GM18519 (cell line): Measurements from ENCODE around the gene GABRB3.

Experiments
- ATAC-seq: cut with Tn5 transposase; IDR thresholded peaks from one replicate; pipeline ENCODE4 v1.9.1; 2021; ENCODE audit warnings: mild to moderate bottlenecking, moderate library complexity; ENCODE audit not compliant: unreplicated experiment, low FRiP score

Gene GABRB3

DNA sequence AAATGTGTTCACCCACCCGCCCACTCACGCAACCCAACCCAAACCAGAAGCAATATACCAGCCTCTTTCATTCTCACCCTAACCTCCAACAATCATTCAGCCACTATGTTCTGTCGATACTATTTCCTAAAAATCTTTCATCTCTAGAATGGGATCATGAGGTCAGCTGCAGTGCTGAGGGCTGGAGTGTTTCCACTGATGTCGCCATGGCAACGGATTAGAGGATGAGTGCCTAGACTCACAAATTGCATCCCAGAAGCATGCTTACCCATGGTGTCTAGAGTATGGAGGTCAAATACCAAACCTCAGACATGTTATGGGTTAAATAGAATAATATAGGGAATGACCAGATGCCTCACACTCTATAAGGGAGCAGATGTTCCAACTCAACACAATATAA is 138.5 kb downstream of the GABRB3 start:
- ATAC-seq, result no peak

DNA sequence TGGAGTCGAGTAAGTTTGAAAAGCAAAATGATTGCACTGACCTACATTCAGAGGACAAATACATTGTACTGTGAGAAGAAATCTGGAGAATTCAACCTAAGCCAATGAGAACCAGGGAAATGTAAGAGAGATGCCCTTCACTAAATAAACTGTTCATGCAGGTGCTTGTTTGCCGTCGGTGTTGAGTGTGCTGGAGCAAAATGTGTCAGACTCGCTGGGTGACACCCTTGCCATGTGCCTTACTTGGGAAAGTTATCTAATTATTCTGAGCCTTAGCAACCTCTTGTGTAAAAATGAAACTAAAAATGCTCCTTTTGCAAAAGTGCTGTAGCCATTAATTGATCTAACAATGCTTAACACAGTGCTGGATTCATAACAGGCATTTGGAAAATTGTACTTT is 140.4 kb downstream of the GABRB3 start:
- ATAC-seq, result no peak

DNA sequence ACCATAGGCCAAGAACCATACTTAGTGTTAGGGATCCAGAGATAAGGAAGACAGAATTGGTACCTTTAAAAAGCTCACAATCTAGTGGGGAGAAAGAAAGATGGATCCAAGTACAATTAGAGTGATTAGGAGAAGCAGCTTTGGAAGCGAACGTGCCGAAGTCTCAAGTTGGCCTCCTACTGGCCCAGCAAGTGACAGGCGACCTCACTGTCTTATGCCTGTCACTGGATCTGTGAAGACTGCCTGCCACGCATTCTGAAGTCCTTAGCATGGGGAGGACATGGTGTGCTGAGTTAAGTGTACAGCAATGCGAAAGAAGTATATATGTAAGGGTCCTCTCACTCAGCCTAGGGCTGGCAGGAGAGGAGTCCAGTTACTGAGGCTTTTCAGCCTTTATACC is 141.0 kb downstream of the GABRB3 start:
- no peak for ATAC-seq

- ATAC-seq, result no peak
Measured at GRCh38 chr15:26630857-26631256, 142.0 kb downstream of the GABRB3 start.

- ATAC-seq, result no peak
Measured at GRCh38 chr15:26628879-26629529, 143.9 kb downstream of the GABRB3 start.

GRCh38 chr15:26628071-26628470 is 144.8 kb downstream of the GABRB3 start:
- no peak for ATAC-seq

DNA sequence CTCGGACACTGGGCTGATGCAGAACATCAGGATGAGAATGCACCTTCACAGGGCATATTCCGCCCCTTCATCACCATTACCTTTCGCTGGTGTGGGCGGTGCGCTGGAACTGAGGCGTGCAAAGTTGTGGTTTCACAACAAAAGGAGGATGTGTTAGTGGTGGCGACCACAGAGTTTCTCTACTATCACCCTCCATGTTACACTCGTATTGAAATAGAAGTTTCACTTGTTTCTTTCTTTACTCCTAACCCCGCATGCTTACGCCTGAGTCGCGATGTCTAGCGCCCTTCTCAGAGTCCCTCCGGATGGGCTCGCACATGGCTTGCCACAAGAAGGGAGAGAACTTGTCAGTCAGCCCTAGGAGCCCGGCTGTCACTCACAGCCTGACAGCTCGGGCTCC is 148.7 kb downstream of the GABRB3 start:
- no peak for ATAC-seq

GRCh38 chr15:26623071-26623470 is 149.8 kb downstream of the GABRB3 start:
- ATAC-seq, result no peak

DNA sequence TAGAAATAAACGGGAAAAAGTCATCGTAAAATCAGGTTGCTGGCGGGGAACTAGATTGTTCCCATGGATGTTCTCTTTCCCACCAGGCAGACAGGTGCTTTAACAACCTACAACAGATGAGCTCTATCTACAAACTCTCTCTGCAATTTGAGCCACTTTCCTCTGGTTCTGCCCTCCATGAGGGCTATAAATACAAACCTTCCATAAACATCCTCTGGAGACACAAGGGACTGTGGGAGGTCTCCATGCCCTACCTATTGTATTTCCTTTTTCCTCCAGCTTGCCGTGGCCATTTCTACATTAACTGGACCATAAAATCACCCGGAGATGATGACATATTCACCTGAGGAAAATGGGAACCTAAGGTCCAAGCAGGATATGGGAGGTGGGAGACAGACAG is 151.1 kb downstream of the GABRB3 start:
- no peak for ATAC-seq

DNA sequence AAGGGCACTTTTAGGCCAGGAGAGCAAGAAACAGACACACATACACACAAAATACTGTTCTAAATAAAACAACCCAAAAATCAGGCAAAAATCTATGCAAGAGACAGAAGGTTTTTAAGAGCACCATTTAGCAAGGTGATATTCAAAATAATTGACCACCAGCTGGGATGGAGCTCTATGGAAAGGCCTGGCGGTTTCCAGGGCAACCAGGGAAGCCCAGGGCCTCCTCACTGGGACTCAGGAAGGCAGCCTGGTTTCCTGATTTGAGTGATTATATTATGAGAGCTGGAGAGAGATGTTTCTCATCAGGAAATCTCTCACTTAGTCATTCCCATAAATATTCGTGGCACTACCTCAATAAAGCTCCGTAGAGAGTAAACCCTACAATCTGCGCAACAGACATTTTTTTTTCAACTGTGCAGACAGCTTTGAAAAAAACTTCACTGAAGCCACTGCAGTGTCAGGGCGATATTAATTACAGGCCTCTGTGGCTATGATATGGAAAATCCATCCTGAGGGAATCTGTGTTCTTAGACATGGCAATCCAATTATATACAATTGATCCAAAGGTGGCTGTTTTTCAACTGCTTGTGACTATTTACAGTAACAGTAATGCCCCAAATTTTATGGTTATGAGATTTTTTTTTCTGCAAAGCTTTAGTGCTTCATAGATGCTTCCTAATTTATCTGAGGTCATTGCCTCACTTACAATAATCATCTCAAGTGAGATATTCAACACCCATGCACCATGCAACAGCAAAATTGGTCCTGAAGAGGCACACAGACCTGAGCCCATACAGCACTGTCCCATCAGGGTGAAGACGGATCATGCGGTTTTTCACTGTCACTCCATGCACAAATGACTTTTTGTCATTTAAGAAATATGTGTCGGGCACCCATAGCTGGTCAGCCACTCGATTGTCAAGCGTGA is 152.1 kb downstream of the GABRB3 start:
- ATAC-seq, result no peak

- ATAC-seq, result no peak
Measured at GRCh38 chr15:26615927-26616302, 157.0 kb downstream of the GABRB3 start.

DNA sequence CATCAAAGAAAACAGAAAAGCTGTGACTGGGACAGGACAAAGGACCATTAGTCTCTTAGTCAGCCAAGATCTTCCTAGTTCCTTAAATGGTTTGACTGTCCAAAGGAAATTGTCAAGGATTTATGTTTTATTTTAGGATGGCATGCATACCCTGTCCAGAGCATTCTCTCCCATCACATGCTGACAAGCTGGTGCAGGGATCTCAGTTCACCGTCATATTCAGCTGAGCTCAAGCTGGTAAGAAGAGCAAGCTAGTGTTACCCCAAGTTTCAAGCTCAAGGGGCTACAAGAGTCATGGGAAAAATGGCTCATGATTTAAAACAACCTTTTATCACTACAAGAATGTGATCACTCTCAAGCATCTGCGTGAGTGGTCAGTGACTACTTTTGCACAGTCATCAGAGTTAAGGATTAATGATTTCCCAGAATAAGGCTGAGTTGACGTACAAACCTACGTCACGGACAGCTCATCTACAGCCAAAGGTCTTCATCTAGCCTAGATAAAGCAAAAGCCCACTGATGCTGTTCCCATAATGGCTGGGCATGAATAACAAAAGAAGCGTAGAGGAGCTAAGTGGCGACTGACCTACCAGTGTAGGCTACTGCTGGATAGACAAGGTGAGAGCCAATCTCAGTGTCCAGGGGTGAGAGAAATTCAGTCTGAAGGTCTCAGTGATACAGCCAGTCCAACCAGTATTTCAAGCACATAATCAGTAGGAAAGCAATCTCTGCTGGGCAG is 157.5 kb downstream of the GABRB3 start:
- no peak for ATAC-seq

GRCh38 chr15:26614734-26615133 is 158.1 kb downstream of the GABRB3 start:
- ATAC-seq, result no peak

DNA sequence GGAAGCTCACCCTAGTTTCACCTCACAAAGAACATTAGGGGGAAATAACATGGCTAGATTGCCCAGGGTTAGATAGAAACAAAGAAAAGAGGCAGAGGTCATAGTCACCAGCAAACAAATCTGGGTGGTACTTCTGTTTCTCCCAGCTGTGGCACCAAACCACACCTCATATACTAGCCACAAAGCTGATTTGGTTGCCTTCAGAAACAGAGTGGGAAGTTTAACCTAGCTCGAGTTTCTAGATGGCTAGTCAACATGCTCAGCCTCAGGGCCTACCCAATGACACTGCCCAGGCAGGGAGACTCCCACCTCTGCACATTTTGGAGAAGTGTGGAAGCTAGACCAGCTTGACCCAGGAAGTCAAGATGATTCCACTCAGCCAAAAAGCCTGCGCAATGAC is 174.2 kb downstream of the GABRB3 start:
- ATAC-seq, result no peak

DNA sequence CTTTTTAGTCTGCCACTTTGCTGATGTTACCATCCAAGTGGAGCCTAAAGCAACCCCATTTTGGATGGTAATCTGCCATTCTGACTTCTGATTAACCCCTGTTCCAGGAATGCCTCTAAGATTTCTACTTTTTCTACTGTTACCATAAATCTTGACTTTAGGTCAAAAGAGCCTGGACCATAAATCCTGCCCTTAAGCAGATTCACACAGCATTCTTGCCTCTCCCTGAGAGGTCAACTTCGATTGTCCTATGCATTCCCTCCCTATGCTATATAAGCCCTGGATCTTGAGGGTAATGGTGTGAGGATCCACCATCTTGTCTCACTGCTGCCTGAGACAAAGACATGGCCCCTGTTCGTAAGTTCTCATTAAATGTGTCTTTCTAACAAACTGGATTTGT is 177.3 kb downstream of the GABRB3 start:
- no peak for ATAC-seq

DNA sequence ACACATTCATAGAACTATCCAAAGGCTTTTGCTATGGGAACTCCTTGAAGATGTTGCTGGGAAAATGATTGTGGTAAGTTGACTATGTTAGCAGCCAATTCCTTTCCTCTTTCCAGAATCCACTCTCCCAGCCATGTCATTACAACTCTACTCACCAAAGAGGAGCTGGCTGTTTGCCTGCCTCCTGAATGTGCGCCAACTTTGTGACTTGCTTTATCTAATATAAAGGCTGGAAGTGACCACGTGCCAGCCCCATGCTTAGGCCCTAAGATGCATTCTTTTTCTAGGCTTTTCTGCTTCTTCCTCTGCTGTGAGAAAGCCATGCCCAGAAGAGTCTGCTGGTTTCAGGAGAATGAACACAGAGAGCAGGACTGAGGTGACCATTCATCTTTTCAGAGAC is 182.2 kb downstream of the GABRB3 start:
- ATAC-seq, result no peak

DNA sequence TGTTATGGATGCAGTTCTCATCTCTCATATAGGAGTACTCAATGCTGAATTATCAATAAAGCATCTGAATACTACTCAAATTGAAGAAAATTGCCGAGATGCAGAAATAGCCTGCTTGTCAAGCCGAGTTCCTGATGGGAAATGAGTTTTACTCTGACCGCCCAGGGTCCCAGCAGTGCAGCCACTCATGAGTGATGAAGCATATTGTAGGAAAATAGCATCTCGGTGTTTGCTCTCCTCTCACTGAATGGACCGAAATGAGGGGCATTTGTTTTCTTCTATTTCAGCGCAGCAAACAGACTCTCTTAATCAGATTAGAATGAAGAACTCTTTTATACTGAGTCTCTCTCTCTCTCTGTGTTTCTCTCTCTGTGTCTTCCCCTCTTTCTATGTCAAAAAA is 190.0 kb downstream of the GABRB3 start:
- ATAC-seq, result no peak

GRCh38 chr15:26580943-26581342 is 191.9 kb downstream of the GABRB3 start:
- no peak for ATAC-seq

- ATAC-seq, result no peak
Measured at GRCh38 chr15:26572602-26573350, 200.1 kb downstream of the GABRB3 start.

DNA sequence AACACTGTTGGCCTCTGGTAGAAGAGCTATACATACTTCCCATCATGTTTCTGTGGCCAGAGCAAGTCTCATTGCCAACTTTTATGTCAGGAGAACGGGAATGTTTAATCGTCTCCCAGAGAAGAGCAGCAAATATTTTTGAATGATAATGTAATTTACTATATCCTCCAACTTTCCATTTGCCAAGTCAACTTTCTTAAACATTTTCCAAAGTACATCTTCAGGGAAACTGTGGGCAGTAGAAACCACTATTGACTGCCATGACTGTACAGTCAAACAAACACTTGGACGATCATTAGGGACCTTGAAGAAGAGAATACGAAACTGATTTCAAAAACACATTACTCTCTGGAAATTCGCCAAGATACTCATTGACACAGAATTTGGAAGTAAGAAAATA is 201.5 kb downstream of the GABRB3 start:
- no peak for ATAC-seq

DNA sequence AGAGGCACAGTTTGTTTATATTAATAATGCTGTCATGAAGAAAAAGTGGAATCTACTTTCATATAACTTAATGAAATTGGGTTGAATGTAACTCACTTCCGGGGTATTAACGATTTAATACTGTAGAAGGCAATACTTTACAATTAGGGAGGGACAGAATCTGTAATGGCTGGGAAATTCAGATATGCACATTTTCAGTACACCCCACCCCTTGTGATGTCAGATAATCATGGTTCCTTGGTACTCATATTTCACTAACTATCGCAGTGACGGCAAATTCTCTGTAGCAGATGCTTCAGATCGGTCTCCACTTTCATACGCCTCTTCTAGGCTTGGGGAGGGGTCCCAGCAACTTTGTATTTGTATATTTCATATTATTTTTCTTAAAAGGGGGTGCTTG is 207.3 kb downstream of the GABRB3 start:
- ATAC-seq, result no peak
